DND-41 (cell line): ENCODE results near the gene PRR15L.

Experiments
- CTCF ChIP-seq: IDR thresholded peaks from 2 replicates; pipeline ENCODE4 v1.5.1; 2012; ENCODE audit warnings: borderline replicate concordance, low read length, moderate library complexity, mild to moderate bottlenecking; ENCODE audit not compliant: poor library complexity, severe bottlenecking; ENCODE audit errors: extremely low read depth
- EZH2 ChIP-seq: IDR thresholded peaks from 3 replicates; pipeline ENCODE4 v1.6.1; 2012; ENCODE audit warnings: borderline replicate concordance, low read depth, mild to moderate bottlenecking, moderate library complexity, low read length, inconsistent platforms; ENCODE audit not compliant: severe bottlenecking

GRCh38 chr17:47935961-47936360, 21.7 kb downstream of the PRR15L start:
- TF ChIP-seq CTCF, result no peak
- TF ChIP-seq EZH2, result no peak
